HepG2 (cell line): Measurements from ENCODE around the gene YY1. TPM values are rescaled to one million over a fixed set of nuclear protein-coding genes. Genes with fewer than 3 reads are reported as not detected.

Source experiments
- CENPT ChIP-seq: sonication (generic); formaldehyde crosslinking; IDR thresholded peaks from 2 replicates; pipeline ENCODE4 v1.8.0; 2022; ENCODE audit warnings: low read depth, mild to moderate bottlenecking, moderate library complexity, missing genetic modification reagents
- GATA4 ChIP-seq: sonication (generic); IDR thresholded peaks from 2 replicates; pipeline ENCODE4 v1.6.1; 2016; ENCODE audit warnings: antibody characterized with exemption, low read depth, borderline replicate concordance
- KMT2B ChIP-seq: IDR thresholded peaks from 2 replicates; pipeline ENCODE4 v1.6.1; 2016; ENCODE audit warnings: missing genetic modification reagents, missing compliant biosample characterization
- NCOA5 ChIP-seq: sonication (generic); formaldehyde crosslinking; IDR thresholded peaks from 2 replicates; pipeline ENCODE4 v1.4.0; 2020; ENCODE audit warnings: missing genetic modification reagents
- NCOR1 ChIP-seq: fragments of 200-600 bp; sonication (generic); IDR thresholded peaks from 2 replicates; pipeline ENCODE4 v1.7.0; 2017; ENCODE audit warnings: antibody characterized with exemption, low read length, borderline replicate concordance
- NFKB2 ChIP-seq: sonication (generic); formaldehyde crosslinking; IDR thresholded peaks from 2 replicates; pipeline ENCODE4 v1.4.0; 2020; ENCODE audit warnings: missing genetic modification reagents, borderline replicate concordance
- NR1H2 ChIP-seq: sonication (generic); formaldehyde crosslinking; IDR thresholded peaks from 2 replicates; pipeline ENCODE4 v1.8.1; 2022; ENCODE audit warnings: low read depth, missing genetic modification reagents, borderline replicate concordance
- NR3C1 ChIP-seq: sonication (generic); formaldehyde crosslinking; IDR thresholded peaks from 2 replicates; pipeline ENCODE4 v1.4.0; 2020; ENCODE audit warnings: missing genetic modification reagents
- RFX5 ChIP-seq: IDR thresholded peaks from 2 replicates; pipeline ENCODE4 v1.6.1; 2011; ENCODE audit warnings: low read depth, low read length, improper control_type of control experiment
- SMYD3 ChIP-seq: sonication (generic); formaldehyde crosslinking; IDR thresholded peaks from 2 replicates; pipeline ENCODE4 v1.8.1; 2023; ENCODE audit warnings: mild to moderate bottlenecking, missing genetic modification reagents
- SP2 ChIP-seq: sonication (generic); formaldehyde crosslinking; IDR thresholded peaks from 2 replicates; pipeline ENCODE4 v1.5.1; 2020; ENCODE audit warnings: mild to moderate bottlenecking, missing genetic modification reagents
- ZFP36L2 ChIP-seq: sonication (generic); formaldehyde crosslinking; IDR thresholded peaks from 2 replicates; pipeline ENCODE4 v1.4.0; 2020; ENCODE audit warnings: missing genetic modification reagents
- ZNF207 ChIP-seq: fragments of 450-650 bp; IDR thresholded peaks from 2 replicates; pipeline ENCODE4 v1.6.1; 2016; ENCODE audit warnings: antibody characterized with exemption, borderline replicate concordance
- ZNF558 ChIP-seq: sonication (generic); formaldehyde crosslinking; IDR thresholded peaks from 2 replicates; pipeline ENCODE4 v1.9.0; 2022; ENCODE audit warnings: mild to moderate bottlenecking, missing genetic modification reagents, borderline replicate concordance
- ZNF83 ChIP-seq: sonication (generic); formaldehyde crosslinking; IDR thresholded peaks from 2 replicates; pipeline ENCODE4 v1.4.0; 2020; ENCODE audit warnings: missing genetic modification reagents, mild to moderate bottlenecking, borderline replicate concordance
- polyA plus RNA-seq, 8 experiments: library from polyadenylated mRNA; depleted of rRNA in 3 of 8; stranded (reverse) in 7 of 8; unstranded in 1 of 8; fragments of >200 nt; fragmentation: Illumina TruSeq in 4 of 8; extraction: Trizol in 4 of 8; gene quantifications; 2 replicates each; pipeline versions ENCODE4 v1.2.1 to v1.2.3, GENCODE V29; 2011 to 2016; ENCODE audit warnings: low read depth in 4 of 8, missing spikeins in 1 of 8, mixed read lengths in 1 of 8; ENCODE audit not compliant: insufficient read depth in 1 of 8
- total RNA-seq, 5 experiments: library from RNA; depleted of rRNA; stranded (reverse); fragments of >200 nt; fragmentation: Illumina TruSeq; extraction: Trizol; gene quantifications; 2 replicates each; pipeline ENCODE4 v1.2.3, GENCODE V29; 2016; ENCODE audit warnings: low read depth in 1 of 5
- TF ChIP-seq, protein P1 (sequence below): sonication (generic); formaldehyde crosslinking; IDR thresholded peaks from 2 replicates; pipeline ENCODE4 v1.8.1; 2023; ENCODE audit warnings: missing genetic modification reagents, inconsistent platforms, borderline replicate concordance
- TF ChIP-seq, protein P2 (sequence below): sonication (generic); formaldehyde crosslinking; IDR thresholded peaks from 2 replicates; pipeline ENCODE4 v1.8.0; 2022; ENCODE audit warnings: mild to moderate bottlenecking, missing genetic modification reagents
- TF ChIP-seq, protein P3 (sequence below): sonication (generic); formaldehyde crosslinking; IDR thresholded peaks from 2 replicates; pipeline ENCODE4 v1.5.0; 2020; ENCODE audit warnings: missing genetic modification reagents
- TF ChIP-seq, protein P4 (sequence below): sonication (generic); formaldehyde crosslinking; IDR thresholded peaks from 2 replicates; pipeline ENCODE4 v1.9.0; 2021; ENCODE audit warnings: missing genetic modification reagents, borderline replicate concordance
- TF ChIP-seq, protein P5 (sequence below): sonication (generic); formaldehyde crosslinking; IDR thresholded peaks from 2 replicates; pipeline ENCODE4 v1.8.1; 2023; ENCODE audit warnings: mild to moderate bottlenecking, missing genetic modification reagents, borderline replicate concordance
- TF ChIP-seq, protein P6 (sequence below): IDR thresholded peaks from 2 replicates; pipeline ENCODE4 v1.6.1; 2012; ENCODE audit warnings: inconsistent platforms
- TF ChIP-seq, protein P7 (sequence below): IDR thresholded peaks from 2 replicates; pipeline ENCODE4 v1.6.1; 2018; ENCODE audit warnings: missing genetic modification reagents

The YY1 gene
- total and polyA plus RNA-seq, 2 of the 13 experiments (the other 11 are each of a cell fraction or from before 2014, with no cell fraction given): 29.4 to 68.1 TPM

DNA sequence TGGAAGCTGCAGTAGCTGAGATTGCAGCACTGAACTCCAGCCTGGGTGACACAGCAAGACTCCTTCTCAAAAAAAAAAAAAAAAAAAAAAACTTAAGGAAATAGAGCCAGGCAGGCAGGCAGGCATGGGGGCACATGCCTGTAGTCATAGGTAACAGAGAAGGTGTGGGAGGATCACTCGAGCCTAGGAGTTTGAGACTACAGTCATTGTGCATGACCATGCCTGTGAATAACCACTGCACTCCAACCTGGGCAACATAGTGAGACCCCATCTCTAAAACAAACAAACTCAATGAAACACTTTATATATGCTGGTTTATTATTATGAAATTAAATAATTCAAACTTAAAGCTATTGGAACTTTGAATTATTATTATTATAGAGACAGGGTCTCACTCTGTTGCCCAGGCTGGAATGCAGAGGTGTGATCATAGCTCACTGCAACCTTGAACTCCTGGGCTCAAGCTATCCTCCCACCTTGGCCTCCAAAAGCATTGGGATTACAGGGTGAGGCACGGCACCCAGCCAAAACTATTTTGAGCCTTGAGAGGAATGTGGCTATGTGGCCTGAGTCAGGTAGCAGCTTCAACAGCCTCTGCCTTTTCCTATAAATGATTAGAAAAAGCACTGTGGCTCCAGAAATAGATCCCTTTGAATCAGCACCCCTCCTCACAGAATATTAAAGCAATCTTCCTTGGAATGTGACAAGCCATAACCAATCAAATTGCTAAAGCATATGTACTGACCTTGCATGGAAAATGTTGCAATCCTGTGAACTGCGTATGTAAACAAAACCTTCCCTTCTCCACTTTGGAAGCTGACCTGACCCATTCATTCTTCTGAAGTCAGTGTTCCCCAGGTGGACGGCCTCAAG, 34.7 kb upstream of the YY1 start (continued):
- TF ChIP-seq, protein P1, sequence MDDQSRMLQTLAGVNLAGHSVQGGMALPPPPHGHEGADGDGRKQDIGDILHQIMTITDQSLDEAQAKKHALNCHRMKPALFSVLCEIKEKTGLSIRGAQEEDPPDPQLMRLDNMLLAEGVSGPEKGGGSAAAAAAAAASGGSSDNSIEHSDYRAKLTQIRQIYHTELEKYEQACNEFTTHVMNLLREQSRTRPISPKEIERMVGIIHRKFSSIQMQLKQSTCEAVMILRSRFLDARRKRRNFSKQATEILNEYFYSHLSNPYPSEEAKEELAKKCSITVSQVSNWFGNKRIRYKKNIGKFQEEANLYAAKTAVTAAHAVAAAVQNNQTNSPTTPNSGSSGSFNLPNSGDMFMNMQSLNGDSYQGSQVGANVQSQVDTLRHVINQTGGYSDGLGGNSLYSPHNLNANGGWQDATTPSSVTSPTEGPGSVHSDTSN (CRISPR knock-in tag): no peak
- TF ChIP-seq KMT2B: peak; percentile 43; the same call in 1 of the 2 replicates
- TF ChIP-seq CENPT (CRISPR knock-in tag): no peak
- TF ChIP-seq ZNF558 (CRISPR knock-in tag): no peak
- TF ChIP-seq, protein P2, sequence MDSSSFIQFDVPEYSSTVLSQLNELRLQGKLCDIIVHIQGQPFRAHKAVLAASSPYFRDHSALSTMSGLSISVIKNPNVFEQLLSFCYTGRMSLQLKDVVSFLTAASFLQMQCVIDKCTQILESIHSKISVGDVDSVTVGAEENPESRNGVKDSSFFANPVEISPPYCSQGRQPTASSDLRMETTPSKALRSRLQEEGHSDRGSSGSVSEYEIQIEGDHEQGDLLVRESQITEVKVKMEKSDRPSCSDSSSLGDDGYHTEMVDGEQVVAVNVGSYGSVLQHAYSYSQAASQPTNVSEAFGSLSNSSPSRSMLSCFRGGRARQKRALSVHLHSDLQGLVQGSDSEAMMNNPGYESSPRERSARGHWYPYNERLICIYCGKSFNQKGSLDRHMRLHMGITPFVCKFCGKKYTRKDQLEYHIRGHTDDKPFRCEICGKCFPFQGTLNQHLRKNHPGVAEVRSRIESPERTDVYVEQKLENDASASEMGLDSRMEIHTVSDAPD: no peak; the same call in 1 of the 2 replicates
- TF ChIP-seq, protein P3, sequence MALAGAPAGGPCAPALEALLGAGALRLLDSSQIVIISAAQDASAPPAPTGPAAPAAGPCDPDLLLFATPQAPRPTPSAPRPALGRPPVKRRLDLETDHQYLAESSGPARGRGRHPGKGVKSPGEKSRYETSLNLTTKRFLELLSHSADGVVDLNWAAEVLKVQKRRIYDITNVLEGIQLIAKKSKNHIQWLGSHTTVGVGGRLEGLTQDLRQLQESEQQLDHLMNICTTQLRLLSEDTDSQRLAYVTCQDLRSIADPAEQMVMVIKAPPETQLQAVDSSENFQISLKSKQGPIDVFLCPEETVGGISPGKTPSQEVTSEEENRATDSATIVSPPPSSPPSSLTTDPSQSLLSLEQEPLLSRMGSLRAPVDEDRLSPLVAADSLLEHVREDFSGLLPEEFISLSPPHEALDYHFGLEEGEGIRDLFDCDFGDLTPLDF (CRISPR knock-in tag): no peak
- no peak for TF ChIP-seq ZNF83 (CRISPR knock-in tag)
- TF ChIP-seq, protein P4, sequence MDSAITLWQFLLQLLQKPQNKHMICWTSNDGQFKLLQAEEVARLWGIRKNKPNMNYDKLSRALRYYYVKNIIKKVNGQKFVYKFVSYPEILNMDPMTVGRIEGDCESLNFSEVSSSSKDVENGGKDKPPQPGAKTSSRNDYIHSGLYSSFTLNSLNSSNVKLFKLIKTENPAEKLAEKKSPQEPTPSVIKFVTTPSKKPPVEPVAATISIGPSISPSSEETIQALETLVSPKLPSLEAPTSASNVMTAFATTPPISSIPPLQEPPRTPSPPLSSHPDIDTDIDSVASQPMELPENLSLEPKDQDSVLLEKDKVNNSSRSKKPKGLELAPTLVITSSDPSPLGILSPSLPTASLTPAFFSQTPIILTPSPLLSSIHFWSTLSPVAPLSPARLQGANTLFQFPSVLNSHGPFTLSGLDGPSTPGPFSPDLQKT (CRISPR knock-in tag): no peak
- TF ChIP-seq, protein P5, sequence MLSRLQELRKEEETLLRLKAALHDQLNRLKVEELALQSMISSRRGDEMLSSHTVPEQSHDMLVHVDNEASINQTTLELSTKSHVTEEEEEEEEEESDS (CRISPR knock-in tag): no peak
- TF ChIP-seq ZNF207: no peak
- TF ChIP-seq NFKB2 (CRISPR knock-in tag): no peak
- TF ChIP-seq, protein P6, sequence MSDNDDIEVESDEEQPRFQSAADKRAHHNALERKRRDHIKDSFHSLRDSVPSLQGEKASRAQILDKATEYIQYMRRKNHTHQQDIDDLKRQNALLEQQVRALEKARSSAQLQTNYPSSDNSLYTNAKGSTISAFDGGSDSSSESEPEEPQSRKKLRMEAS: peak; percentile 25; the same call in 1 of the 2 replicates
- no peak for TF ChIP-seq NCOA5
- TF ChIP-seq GATA4: no peak
- TF ChIP-seq RFX5: no peak
- TF ChIP-seq ZFP36L2 (CRISPR knock-in tag): no peak
- no peak for TF ChIP-seq NR1H2
- TF ChIP-seq SP2 (CRISPR knock-in tag): no peak
- 0 out of 2 replicates have a peak, but pooled peaks have one; percentile 34 for TF ChIP-seq SMYD3 (CRISPR knock-in tag)
- no peak for TF ChIP-seq NR3C1 (CRISPR knock-in tag)
- TF ChIP-seq NCOR1: peak; percentile 46; the same call in 1 of the 2 replicates
- TF ChIP-seq, protein P7, sequence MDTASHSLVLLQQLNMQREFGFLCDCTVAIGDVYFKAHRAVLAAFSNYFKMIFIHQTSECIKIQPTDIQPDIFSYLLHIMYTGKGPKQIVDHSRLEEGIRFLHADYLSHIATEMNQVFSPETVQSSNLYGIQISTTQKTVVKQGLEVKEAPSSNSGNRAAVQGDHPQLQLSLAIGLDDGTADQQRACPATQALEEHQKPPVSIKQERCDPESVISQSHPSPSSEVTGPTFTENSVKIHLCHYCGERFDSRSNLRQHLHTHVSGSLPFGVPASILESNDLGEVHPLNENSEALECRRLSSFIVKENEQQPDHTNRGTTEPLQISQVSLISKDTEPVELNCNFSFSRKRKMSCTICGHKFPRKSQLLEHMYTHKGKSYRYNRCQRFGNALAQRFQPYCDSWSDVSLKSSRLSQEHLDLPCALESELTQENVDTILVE (CRISPR knock-in tag): peak; percentile 81
